HG03342 (cell line): ENCODE measurements around the gene MYBPC1.
"Not testable (repeated sequence)": the region's sequence is repeated elsewhere in the genome, so short reads cannot be mapped to it uniquely, and the experiment has no call there.

Experiments
- ATAC-seq: cut with Tn5 transposase; IDR thresholded peaks from one replicate; pipeline ENCODE4 v1.9.1; 2021; ENCODE audit warnings: mild to moderate bottlenecking, moderate library complexity; ENCODE audit not compliant: unreplicated experiment

Gene MYBPC1

GRCh38 chr12:101650346-101651117, 55.8 kb downstream of the MYBPC1 start:
- ATAC-seq = no peak

DNA sequence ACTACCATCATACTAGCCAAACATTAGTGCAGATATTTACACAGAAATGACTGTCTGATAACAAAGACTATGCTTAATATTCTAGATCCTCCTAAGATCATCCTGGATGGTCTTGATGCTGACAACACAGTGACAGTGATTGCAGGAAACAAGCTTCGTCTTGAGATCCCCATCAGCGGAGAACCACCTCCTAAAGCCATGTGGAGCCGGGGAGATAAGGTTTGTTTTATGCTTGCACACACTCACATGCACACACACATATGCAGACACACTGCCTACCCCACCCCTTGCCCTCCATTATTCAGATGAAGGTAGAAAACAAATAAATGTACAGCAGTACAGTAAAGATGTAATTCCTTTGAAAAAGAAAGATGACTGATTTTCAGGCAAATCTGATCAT, 58.3 kb downstream of the MYBPC1 start:
- no peak for ATAC-seq

GRCh38 chr12:101653503-101653902, 58.7 kb downstream of the MYBPC1 start:
- ATAC-seq = no peak

GRCh38 chr12:101654442-101654841, 59.7 kb downstream of the MYBPC1 start:
- ATAC-seq = no peak

- no peak for ATAC-seq
These were observed 60.6 kb downstream of the MYBPC1 start for GRCh38 chr12:101655393-101655792.

DNA sequence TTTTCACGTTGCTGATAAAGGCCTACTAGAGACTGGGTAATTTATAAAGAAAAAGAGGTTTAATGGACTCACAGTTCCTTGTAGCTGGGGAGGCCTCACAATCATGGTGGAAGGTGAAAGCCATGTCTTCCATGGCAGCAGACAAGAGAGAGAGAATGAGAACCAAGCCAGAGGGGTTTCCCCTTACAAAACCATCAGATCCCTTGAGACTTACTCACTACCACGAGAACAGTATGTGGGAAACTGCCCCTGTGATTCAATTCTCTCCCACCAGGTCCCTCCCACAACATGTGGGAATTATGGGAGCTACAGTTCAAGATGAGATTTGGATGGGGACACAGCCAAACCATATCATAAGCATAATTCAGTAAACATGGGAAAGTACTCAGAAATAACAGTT, 65.9 kb downstream of the MYBPC1 start:
- ATAC-seq = not testable (repeated sequence)

GRCh38 chr12:101663298-101663697, 68.5 kb downstream of the MYBPC1 start:
- ATAC-seq = no peak

GRCh38 chr12:101664992-101665391, 70.2 kb downstream of the MYBPC1 start:
- ATAC-seq = no peak

DNA sequence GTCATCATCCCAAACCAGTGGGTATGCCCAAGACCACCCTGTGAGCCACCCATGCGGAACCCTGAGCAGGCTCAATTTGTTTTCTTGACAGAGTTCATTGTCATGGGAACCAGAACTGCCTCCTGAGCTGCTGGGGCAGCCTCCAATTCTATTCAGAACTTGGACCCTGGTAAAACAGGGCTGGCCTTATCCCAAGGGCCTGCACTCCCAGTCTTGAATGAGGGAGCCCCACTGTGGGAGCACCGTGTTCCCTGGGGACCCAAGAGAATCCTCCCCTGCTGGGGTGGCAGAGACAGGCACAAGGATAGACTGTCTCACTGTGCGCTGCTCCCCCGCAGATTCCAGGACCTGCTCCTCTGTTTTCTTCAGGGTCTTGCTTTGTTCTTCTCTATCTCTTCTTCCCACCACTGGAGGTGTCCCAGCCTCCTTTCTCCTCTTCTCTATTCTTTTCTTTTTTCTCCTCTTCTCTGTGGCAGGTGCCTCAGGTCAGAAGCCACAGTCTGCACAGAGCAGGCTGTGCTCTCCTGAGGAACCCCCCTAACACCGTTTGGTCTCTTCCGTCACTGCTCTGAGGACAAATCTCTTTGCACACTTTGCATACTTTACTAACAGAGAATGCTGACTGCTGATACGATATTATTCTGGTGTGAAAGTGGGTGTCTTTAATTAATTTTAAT, 71.4 kb downstream of the MYBPC1 start:
- ATAC-seq = no peak

DNA sequence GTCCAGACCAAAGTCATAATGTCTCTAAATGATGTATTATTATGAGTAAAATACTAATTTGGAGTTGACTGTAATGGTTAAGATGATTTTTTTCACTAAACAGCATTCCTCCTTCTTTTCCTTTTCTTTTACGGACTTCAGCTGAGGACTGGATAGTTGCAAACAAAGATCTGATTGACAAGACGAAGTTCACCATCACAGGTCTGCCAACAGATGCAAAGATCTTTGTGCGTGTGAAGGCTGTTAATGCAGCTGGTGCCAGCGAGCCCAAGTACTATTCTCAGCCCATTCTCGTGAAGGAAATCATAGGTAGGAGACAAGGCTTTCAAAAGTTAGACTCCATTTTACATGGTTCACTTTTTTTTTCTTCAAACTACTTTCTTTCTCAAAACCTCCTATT, 72.8 kb downstream of the MYBPC1 start:
- ATAC-seq = no peak

GRCh38 chr12:101670007-101670671, 75.4 kb downstream of the MYBPC1 start:
- ATAC-seq = no peak

GRCh38 chr12:101671157-101671791, 76.5 kb downstream of the MYBPC1 start:
- peak; percentile 93 for ATAC-seq

GRCh38 chr12:101671833-101672232, 77.1 kb downstream of the MYBPC1 start:
- ATAC-seq = no peak

- ATAC-seq = no peak
These were observed 80.8 kb downstream of the MYBPC1 start for GRCh38 chr12:101675555-101675954.

DNA sequence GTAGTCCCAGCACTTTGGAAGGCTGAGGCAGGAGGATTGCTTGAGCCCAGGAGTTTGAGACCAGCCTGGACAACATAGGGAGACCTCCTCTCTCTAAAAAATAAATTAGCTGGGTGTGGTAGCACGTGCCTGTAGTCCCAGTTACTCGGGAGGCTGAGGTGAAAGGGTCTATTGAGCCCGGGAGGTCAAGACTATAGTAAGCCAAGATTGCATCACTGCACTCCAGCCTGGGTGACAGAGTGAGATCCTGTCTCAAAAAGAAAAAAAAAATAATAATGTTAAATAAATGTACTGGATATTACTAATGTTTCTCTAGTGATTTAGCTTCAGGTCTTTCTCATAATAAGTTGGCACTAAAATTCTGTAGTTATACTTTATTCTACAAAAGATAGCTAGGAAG, 81.7 kb downstream of the MYBPC1 start:
- not testable (repeated sequence) for ATAC-seq

- no peak for ATAC-seq
These were observed 83.3 kb downstream of the MYBPC1 start for GRCh38 chr12:101678081-101678480.

DNA sequence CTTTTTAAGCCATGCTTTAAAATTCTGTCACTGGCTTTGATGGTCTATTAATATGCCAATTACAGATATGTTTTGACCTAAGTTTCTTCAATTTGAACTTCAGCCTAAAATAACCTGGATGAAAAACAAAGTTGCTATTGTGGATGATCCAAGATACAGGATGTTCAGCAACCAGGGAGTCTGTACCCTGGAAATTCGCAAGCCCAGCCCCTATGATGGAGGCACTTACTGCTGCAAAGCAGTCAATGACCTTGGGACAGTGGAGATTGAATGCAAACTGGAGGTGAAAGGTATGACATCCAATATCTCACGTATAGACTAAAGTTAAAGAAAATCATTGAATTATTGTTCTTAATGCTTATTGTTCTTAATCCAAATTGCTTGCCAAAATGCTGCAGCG, 85.5 kb downstream of the MYBPC1 start:
- no peak for ATAC-seq

- ATAC-seq = no peak
These were observed 85.9 kb downstream of the MYBPC1 start for GRCh38 chr12:101680647-101681046.

GRCh38 chr12:101681627-101682026, 86.9 kb downstream of the MYBPC1 start:
- ATAC-seq = not testable (repeated sequence)

DNA sequence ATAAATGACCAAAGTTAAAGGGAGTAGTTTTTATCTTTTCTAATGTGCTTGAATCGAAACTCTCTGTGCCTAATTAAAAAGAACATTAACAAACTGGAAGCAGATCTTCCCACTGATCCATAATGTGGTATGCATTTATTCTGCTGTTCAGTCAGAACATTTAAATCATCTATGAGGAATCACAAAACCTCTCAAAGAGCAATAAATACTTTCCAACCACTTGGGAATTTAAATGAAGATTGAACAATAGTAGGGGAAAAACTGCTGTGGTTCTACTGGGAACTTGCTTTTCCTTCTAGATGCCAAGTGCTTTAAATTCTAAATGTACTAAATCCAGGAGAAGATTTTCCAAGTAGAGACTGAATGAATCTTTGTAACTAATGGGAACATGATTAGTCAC, 90.3 kb downstream of the MYBPC1 start:
- no peak for ATAC-seq

- no peak for ATAC-seq
These were observed 91.4 kb downstream of the MYBPC1 start for GRCh38 chr12:101686176-101686575.
